Subcutaneous adipose tissue (tissue), 4 donors: ENCODE measurements around the gene ZNF407. TPM values are rescaled to one million over a fixed set of nuclear protein-coding genes. Genes with fewer than 3 reads are reported as not detected.

Source experiments
- CTCF ChIP-seq: fragments of 450-650 bp; IDR thresholded peaks from one replicate; pipeline ENCODE4 v1.5.1; 2016; ENCODE audit warnings: low read depth, mild to moderate bottlenecking, control low read depth, antibody characterized with exemption, moderate library complexity
- total RNA-seq, 4 donors: library from RNA; depleted of rRNA; stranded (reverse); fragments of >200 nt; gene quantifications; one replicate each; pipeline ENCODE4 v1.1.0, GENCODE V29; 2016

ZNF407 gene
- total RNA-seq, 4 donors from 2014 or later: 16.0 to 24.3 (median 19.6) TPM

DNA sequence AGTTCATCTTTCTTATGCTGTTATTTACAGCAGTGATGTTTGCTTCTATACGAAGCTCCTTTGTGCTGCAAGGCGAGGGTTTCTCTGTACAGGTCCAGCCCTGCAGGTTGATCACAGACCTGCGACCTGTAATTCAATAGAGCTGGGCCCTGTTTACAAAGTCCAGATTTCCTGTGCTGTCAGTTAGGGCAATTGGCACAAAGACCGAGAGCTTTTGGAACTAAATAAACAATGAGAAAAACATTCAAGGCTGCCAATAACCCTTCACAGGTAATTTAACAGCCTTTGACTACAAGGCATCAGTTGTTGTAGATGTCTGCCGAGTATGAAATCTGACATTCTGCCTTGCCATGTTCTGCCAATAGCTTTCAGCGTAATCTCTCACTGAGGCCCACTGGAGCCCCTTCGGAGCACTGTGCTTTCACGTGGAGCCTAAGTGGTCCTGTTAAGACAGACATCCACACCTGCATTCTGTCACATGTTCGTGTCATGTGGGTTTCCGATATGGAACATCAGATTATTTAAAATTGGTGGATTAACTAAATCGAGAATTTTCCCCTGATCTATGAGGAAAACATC is 378.8 kb downstream of the ZNF407 start:
- no peak for TF ChIP-seq CTCF

GRCh38 chr18:74977041-74977440 is 379.4 kb downstream of the ZNF407 start:
- no peak for TF ChIP-seq CTCF

DNA sequence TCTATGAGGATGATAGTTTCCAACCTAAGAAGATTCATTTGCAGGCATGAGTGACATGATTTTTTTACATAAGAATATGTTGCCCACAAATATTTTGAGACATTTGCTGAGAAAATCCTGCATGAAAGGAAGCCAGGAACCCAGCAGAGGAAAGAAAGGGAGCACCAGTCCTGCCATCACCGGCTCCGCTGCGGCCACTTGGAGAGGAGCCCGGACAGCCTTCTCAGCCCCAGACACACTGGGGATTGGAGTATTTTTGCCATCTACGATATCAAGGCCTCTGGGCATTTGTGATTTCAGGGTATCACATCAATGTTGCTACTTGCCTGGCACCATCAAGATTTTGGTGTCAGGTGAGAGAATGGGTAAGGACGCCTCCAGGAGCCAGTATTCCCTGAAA is 383.0 kb downstream of the ZNF407 start:
- no peak for TF ChIP-seq CTCF

DNA sequence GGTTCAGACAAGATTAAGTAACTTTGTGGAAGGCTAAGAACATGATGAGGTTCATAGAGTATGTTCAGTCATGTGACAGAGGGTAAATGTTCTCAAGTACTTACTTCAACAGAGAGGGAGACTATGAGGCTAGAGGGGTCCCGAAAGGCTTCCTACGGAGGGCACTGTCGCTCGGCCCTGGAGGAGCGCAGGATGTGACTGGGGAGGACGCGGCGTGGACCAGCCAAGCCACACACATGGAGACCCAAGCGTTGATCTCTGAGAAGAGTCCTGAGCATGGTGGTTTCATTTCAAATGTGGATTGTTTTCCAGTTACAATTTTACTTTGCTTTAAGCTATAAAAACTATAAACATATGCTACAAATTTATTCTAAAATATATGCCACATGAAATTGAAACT is 383.8 kb downstream of the ZNF407 start:
- no peak for TF ChIP-seq CTCF

- TF ChIP-seq CTCF: no peak
These were observed 385.4 kb downstream of the ZNF407 start for GRCh38 chr18:74982946-74983635.

GRCh38 chr18:74989134-74989533 is 391.5 kb downstream of the ZNF407 start:
- TF ChIP-seq CTCF: no peak

DNA sequence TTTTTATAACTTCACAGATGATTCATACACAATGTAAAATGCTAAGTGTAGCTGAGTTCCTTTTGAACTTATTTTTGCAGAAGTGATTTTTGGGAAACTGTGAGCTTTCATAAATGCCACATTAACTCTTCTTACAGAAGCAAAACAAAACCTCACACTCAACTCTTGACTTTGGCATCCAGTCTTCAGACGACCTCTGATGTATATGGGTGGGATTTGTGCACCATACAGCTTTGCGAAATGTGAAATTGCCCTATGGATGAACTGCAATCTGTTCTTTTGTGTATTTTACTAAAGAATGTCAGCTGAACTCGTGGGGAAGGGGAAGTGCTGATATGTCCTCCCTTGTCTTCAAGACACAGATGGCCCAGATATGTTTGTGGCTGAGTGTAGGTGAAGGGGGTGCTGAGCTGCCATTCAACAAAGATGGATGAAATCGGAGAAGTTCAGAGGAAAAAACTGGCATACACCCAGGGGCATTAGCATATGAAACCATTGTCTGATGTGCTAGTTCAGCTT is 393.0 kb downstream of the ZNF407 start:
- TF ChIP-seq CTCF: no peak
